Karpas-422 (cell line): ENCODE measurements around the gene FLAD1. TPM values are rescaled to one million over a fixed set of nuclear protein-coding genes. Genes with fewer than 3 reads are reported as not detected.
A peak's percentile ranks its signal among the peaks of the same experiment; 100 is the strongest.
"Not testable (repeated sequence)": the region's sequence is repeated elsewhere in the genome, so short reads cannot be mapped to it uniquely, and the experiment has no call there.

Experiments
- DNase-seq: peaks from one replicate; pipeline ENCODE4 v3.0.0-alpha.2; 2015
- H2AFZ ChIP-seq: fragments of 200-600 bp; sonication (generic); 2 replicates; pipeline ENCODE4 v1.6.1; 2014; ENCODE audit warnings: antibody characterized with exemption, low read length, mixed read lengths
- H3K27ac ChIP-seq: fragments of 200-600 bp; sonication (generic); 2 replicates; pipeline ENCODE4 v1.5.1; 2014; ENCODE audit warnings: mild to moderate bottlenecking, low read length, moderate library complexity
- H3K27me3 ChIP-seq: fragments of 200-600 bp; sonication (generic); 2 replicates; pipeline ENCODE4 v1.6.1; 2014; ENCODE audit warnings: low read length, mixed read lengths
- H3K36me3 ChIP-seq: fragments of 200-600 bp; sonication (generic); 2 replicates; pipeline ENCODE4 v1.6.1; 2014; ENCODE audit warnings: low read length, mixed read lengths; ENCODE audit not compliant: insufficient read depth
- H3K4me1 ChIP-seq: fragments of 200-600 bp; sonication (generic); 2 replicates; pipeline ENCODE4 v1.6.1; 2014; ENCODE audit warnings: mild to moderate bottlenecking, low read length, mixed read lengths
- H3K4me2 ChIP-seq: fragments of 200-600 bp; sonication (generic); 2 replicates; pipeline ENCODE4 v1.6.1; 2014; ENCODE audit warnings: low read length, low read depth, mild to moderate bottlenecking; ENCODE audit not compliant: poor library complexity, severe bottlenecking
- H3K4me3 ChIP-seq: fragments of 200-600 bp; sonication (generic); 2 replicates; pipeline ENCODE4 v1.5.1; 2014; ENCODE audit warnings: mild to moderate bottlenecking, antibody characterized with exemption, low read length, mixed read lengths
- H3K79me2 ChIP-seq: fragments of 200-600 bp; sonication (generic); 2 replicates; pipeline ENCODE4 v1.6.1; 2014; ENCODE audit warnings: mild to moderate bottlenecking, low read length, mixed read lengths
- H3K9ac ChIP-seq: fragments of 200-600 bp; sonication (generic); 2 replicates; pipeline ENCODE4 v1.6.0; 2014; ENCODE audit warnings: low read length
- H3K9me2 ChIP-seq: fragments of 200-600 bp; sonication (generic), shearing (Covaris generic); replicated peaks from 2 replicates; pipeline ENCODE4 v1.6.0; 2014; ENCODE audit warnings: mild to moderate bottlenecking, low read length, moderate library complexity; ENCODE audit not compliant: insufficient read depth
- H3K9me3 ChIP-seq: fragments of 300-700, 200-600 bp; sonication (generic); 2 replicates; pipeline ENCODE4 v1.6.1; 2014; ENCODE audit warnings: low read length, mixed read lengths
- H4K20me1 ChIP-seq: fragments of 200-600 bp; sonication (generic); 2 replicates; pipeline ENCODE4 v1.6.1; 2014; ENCODE audit warnings: mild to moderate bottlenecking, antibody characterized with exemption, low read length, low read depth; ENCODE audit not compliant: insufficient read depth
- total RNA-seq: library from RNA; depleted of rRNA; stranded (reverse); fragments of >200 nt; shearing (Covaris generic); gene quantifications from 2 replicates; pipeline ENCODE4 v1.2.3, GENCODE V29; 2014; ENCODE audit warnings: low replicate concordance

The FLAD1 gene
- total RNA-seq, 1 experiment from 2014 or later = 48.7 TPM

DNA sequence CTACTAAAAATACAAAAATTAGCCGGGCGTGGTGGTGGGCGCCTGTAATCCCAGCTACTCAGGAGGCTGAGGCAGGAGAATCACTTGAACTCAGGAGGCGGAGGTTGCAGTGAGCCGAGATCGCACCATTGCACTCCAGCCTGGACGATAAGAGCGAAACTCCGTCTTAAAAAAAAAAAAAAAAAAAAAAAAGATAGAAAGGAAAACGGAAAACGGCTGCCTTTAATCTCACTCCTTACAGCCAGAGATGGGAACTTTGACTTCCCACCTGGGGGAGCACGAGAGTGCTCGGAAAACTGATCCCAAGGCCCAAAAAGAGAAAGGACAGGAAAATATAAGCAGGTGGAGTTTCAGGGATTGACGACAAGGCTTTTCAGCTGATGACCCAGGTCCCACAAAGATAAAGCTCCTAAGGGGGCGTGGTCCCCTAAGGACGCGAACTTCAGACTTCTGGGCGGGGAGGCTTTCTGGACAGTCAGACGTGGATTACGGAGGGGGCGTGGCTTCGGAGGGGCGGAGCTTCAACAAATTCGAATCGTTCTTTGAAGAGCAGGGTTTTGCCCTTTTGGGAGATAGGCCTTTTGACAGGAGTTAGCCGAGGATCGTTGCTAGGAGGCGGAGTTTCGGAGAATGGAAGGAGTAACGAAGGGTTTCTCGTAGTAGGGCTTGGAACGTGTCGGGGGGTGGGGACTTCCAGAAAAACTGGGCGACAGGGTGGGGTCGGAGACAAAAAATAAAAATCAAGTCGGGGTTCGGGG is 9.6 kb upstream of the FLAD1 start:
- Histone ChIP-seq H3K9ac (peak overlapping the region; percentile 94), H4K20me1 (no peaks in the 10 kb centered on the region), H3K9me3 (no peaks in the 10 kb centered on the region), H3K27ac (peak overlapping the region; percentile 94), H3K9me2 (no peaks in the 10 kb centered on the region), H3K4me3 (peak overlapping the region; percentile 73), H3K27me3 (no peaks in the 10 kb centered on the region), H3K4me2 (peak overlapping the region; percentile 90), H3K36me3 (peaks cover 19% of the 10 kb centered on the region), H3K79me2 (peaks cover 78% of the 10 kb centered on the region), H3K4me1 (peaks cover 57% of the 10 kb centered on the region), H2AFZ (no peak overlapping the region; the same call in 1 of the 2 replicates)
- peak; percentile 98 for DNase-seq

DNA sequence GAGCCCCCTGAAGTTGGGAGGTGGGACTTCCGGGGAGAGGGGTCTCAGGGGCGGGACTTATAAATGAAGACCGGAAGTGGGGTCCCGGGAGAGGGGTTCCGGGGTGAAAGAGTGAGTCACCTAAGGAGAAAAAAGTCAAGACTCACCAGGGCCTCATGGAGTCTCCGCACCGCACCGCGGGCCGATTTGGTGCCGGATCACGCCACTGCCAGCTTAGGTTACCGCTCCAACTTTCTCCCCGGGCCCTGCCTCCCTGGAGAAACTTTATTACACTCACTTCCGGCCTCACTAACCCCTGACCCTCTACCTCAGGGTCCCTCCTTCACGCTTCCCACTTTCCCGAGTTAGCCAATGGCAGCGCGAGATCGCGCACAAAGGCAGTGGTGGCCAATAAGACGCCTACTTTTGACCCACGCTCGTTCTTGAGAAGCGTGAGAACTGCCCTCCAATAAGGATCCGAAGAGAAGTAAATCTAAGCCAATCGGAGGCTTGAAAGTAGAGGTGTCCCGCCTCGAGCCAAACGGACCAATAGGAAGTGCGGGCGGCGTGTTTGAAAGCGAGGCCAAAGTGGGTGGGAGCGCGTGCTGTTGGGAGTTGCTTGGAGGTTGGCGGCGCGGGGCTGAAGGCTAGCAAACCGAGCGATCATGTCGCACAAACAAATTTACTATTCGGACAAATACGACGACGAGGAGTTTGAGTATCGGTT is 8.9 kb upstream of the FLAD1 start, which contains the start of gene CKS1B:
TSS of gene CKS1B (plus strand) at position 580 of the 706 bp plus-strand sequence. CDS start at position 645, 65 bp downstream.
- peak within 1 kb of the TSS; percentile 94 for H3K27ac ChIP-seq
- peak within 1 kb of the TSS; percentile 90 for H3K4me2 ChIP-seq
- peaks cover 53% of the 10 kb centered on the region for H3K4me1 ChIP-seq
- H3K36me3 ChIP-seq = peaks cover 22% of the 10 kb centered on the region
- H3K4me3 ChIP-seq = peak within 1 kb of the TSS; percentile 73
- H2AFZ ChIP-seq = no peak within 1 kb of the TSS; the same call in 1 of the 2 replicates
- H3K27me3 ChIP-seq = no peaks in the 10 kb centered on the region
- peak; percentile 100 for DNase-seq
- no peaks in the 10 kb centered on the region for H3K9me3 ChIP-seq
- peaks cover 75% of the 10 kb centered on the region for H3K79me2 ChIP-seq
- H3K9me2 ChIP-seq = no peaks in the 10 kb centered on the region
- no peaks in the 10 kb centered on the region for H4K20me1 ChIP-seq
- peak within 1 kb of the TSS; percentile 94 for H3K9ac ChIP-seq

DNA sequence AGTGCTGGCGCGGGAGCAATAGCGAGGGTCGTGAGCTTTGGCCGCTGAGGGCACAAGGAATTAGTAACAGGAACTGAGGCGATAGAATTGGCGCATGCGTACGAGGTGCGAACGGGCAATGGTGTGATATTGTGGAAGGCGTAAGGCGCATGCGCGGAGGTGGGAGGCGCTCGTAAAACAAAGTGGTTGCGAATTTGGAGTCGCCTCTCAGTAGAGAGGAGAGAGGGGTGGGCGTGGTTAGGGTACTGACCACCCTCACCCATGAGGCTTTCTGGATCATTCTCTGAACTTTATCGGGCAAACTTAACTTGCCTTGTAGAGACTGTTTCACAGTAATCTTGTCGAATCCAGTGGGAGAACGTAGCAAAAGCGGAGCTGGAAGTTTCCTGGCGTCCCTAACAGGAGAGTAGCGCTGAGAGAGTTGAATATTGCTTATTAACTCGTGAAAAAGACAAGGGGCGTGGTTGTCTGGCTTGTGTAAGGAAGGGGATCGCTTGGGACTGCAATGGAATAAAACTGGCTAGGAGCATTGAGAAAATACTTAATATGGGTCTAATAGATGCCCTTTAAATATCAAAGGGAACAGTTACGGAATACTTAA is 8.2 kb upstream of the FLAD1 start:
- Histone ChIP-seq H3K36me3 (peaks cover 26% of the 10 kb centered on the region), H3K4me1 (peaks cover 48% of the 10 kb centered on the region), H2AFZ (no peak overlapping the region), H3K79me2 (peaks cover 68% of the 10 kb centered on the region), H3K27me3 (no peaks in the 10 kb centered on the region), H3K4me3 (peak overlapping the region; percentile 73), H3K27ac (peak overlapping the region; percentile 94), H3K9me3 (no peaks in the 10 kb centered on the region), H3K4me2 (peak overlapping the region; percentile 79), H3K9me2 (no peaks in the 10 kb centered on the region), H3K9ac (peak overlapping the region; percentile 79), H4K20me1 (no peaks in the 10 kb centered on the region)
- DNase-seq = peak; percentile 98

DNA sequence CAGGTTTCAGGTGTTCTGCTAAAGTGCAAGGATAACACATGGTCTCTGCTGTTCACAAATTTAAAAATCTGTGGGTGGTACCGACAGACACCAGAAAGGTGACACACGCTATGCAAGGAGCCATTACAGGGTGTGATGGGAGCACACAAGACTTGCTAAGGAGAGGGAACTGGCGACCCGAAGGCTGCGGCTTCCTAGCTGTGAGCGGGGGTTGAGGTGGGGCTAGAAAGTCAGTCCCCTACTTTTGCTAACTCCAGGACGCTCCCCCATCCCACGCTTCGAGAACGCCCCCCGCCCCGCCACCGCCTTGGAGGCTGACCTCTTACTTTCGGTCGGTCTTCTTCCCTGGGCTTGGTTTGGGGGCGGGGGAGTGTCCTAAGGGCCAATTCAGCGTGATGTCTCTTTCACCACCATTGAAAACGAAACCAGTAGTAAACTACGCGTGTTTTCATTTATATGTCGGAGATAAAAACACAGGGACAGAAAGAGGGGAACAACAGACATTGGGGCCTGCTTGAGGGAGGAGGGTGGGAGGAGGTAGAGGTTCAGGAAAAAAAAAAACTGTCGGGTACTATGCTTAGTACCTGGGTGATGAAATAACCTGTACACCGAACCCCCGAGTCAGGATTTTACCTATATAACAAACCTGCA is 7.6 kb upstream of the FLAD1 start:
- H3K9ac ChIP-seq = peak overlapping the region; percentile 79
- peaks cover 62% of the 10 kb centered on the region for H3K79me2 ChIP-seq
- peak overlapping the region; percentile 94 for H3K27ac ChIP-seq
- peaks cover 26% of the 10 kb centered on the region for H3K36me3 ChIP-seq
- H3K9me2 ChIP-seq = no peaks in the 10 kb centered on the region
- H3K9me3 ChIP-seq = no peaks in the 10 kb centered on the region
- no peak overlapping the region for H2AFZ ChIP-seq
- H3K4me2 ChIP-seq = peak overlapping the region; percentile 79
- H3K4me3 ChIP-seq = peak overlapping the region; percentile 73
- H3K27me3 ChIP-seq = no peaks in the 10 kb centered on the region
- H4K20me1 ChIP-seq = no peaks in the 10 kb centered on the region
- DNase-seq = peak; percentile 76
- H3K4me1 ChIP-seq = peaks cover 42% of the 10 kb centered on the region

DNA sequence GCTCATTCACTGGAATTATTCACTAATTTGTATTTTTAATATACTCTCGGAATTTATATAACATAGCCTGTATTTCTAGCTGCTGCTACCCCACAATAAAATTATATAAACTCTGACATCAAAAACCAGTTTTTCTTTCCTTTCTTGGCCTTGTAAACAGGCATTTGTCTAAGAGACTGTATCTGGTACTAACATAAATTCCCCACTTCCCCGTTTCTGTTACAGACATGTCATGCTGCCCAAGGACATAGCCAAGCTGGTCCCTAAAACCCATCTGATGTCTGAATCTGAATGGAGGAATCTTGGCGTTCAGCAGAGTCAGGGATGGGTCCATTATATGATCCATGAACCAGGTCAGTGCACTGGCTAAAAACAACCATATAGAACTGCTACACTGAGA is 5.4 kb upstream of the FLAD1 start:
- H3K9me2 ChIP-seq, DNase-seq, H3K9me3 ChIP-seq, H3K27me3 ChIP-seq, H3K4me3 ChIP-seq, H4K20me1 ChIP-seq, H2AFZ ChIP-seq, H3K9ac ChIP-seq: not testable (repeated sequence)
- H3K4me2 ChIP-seq = peak overlapping the region; percentile 23
- peaks cover 46% of the 10 kb centered on the region for H3K79me2 ChIP-seq
- H3K4me1 ChIP-seq = peaks cover 33% of the 10 kb centered on the region
- peaks cover 26% of the 10 kb centered on the region for H3K36me3 ChIP-seq
- H3K27ac ChIP-seq = peak overlapping the region; percentile 94

DNA sequence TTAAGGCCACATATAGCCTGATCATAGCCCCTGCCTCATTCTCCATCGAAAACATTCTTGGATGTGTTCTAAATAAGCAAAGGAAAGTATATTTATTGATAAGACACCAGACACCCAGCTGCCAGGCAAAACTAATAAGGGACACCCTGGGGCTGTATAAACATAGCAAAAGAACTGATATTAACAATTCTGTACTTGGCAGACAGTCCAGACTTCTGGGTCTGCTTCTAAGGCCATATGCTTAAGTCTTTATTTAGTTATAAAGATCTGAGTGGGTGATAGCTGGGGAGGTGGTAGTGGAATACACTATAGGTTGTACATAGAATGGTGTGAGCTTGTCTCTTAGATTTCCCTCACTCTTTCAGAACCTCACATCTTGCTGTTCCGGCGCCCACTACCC is 4.8 kb upstream of the FLAD1 start:
- H3K36me3 ChIP-seq = peaks cover 26% of the 10 kb centered on the region
- no peaks in the 10 kb centered on the region for H3K27me3 ChIP-seq
- peaks cover 44% of the 10 kb centered on the region for H3K79me2 ChIP-seq
- H3K4me3 ChIP-seq = no peak overlapping the region
- no peak overlapping the region for H3K4me2 ChIP-seq
- H2AFZ ChIP-seq = no peak overlapping the region
- H3K9me3 ChIP-seq = no peaks in the 10 kb centered on the region
- H3K27ac ChIP-seq = peak overlapping the region; percentile 94; the same call in 1 of the 2 replicates
- no peaks in the 10 kb centered on the region for H4K20me1 ChIP-seq
- no peaks in the 10 kb centered on the region for H3K9me2 ChIP-seq
- no peak overlapping the region for H3K9ac ChIP-seq
- peaks cover 29% of the 10 kb centered on the region for H3K4me1 ChIP-seq
- no peak for DNase-seq

DNA sequence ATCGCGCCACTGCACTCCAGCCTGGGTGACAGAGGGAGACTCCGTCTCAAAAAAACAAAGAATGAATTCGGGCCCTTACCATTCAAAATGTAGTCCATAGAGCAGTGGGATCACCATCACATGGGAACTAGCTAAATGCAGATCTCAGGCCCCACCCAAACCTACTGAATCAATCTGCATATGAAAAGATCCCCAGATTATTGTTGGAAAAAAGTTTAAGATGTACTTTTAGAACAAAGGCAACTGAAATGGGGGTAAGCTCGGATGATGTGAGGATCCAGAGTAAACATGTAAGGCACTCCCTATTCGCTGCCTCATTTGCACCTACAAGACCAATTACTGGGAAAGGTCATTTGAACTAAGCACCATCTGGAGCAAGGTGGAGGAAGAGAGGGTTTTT is 803 bp upstream of the FLAD1 start:
- DNase-seq = no peak
- peaks cover 20% of the 10 kb centered on the region for H3K36me3 ChIP-seq
- H3K9me2 ChIP-seq = no peaks in the 10 kb centered on the region
- no peak overlapping the region for H2AFZ ChIP-seq
- H3K4me3 ChIP-seq = peak overlapping the region; percentile 92
- H3K9me3 ChIP-seq = no peaks in the 10 kb centered on the region
- no peaks in the 10 kb centered on the region for H4K20me1 ChIP-seq
- H3K27me3 ChIP-seq = no peaks in the 10 kb centered on the region
- H3K4me2 ChIP-seq = peak overlapping the region; percentile 86
- peaks cover 21% of the 10 kb centered on the region for H3K4me1 ChIP-seq
- H3K9ac ChIP-seq = peak overlapping the region; percentile 62
- peaks cover 33% of the 10 kb centered on the region for H3K79me2 ChIP-seq
- peak overlapping the region; percentile 67 for H3K27ac ChIP-seq
